Hematopoietic multipotent progenitor cell treated with erythropoietin and hydrocortisone succinate and interleukin-3 and kit ligand, for 8 days (in vitro differentiated cells): ENCODE measurements around the gene CLCN7.

Experiments used
- DNase-seq: peaks from one replicate; pipeline ENCODE4 v3.0.0-alpha.2; 2015

The CLCN7 gene

GRCh38 chr16:1502092-1503004, 27.5 kb upstream of the CLCN7 start:
- DNase-seq = no peak

DNA sequence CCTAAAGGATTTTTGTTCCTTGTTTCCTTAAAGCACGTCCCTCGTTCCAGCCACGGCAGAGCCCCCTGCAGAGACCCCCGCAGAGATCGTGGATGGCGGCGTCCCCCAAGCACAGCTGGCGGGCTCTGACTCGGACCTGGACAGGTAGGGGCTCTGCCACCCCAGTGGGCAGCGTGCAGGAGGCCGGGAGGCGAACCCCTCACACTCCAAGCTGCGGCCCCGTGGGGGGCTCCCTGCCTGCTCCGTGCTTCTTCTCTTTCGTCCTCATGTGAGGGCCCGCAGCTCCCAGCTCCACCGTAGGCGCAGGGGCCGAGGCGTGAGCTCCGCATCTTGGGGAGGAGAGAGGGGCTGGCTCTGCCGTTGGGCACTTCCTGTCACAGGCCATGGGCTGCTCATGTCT, 26.8 kb upstream of the CLCN7 start:
- DNase-seq = no peak

GRCh38 chr16:1500465-1501150, 25.8 kb upstream of the CLCN7 start:
- DNase-seq = no peak

GRCh38 chr16:1499756-1500464, 25.1 kb upstream of the CLCN7 start:
- DNase-seq = no peak

- DNase-seq = no peak
Measured at GRCh38 chr16:1498899-1499676, 24.3 kb upstream of the CLCN7 start.

DNA sequence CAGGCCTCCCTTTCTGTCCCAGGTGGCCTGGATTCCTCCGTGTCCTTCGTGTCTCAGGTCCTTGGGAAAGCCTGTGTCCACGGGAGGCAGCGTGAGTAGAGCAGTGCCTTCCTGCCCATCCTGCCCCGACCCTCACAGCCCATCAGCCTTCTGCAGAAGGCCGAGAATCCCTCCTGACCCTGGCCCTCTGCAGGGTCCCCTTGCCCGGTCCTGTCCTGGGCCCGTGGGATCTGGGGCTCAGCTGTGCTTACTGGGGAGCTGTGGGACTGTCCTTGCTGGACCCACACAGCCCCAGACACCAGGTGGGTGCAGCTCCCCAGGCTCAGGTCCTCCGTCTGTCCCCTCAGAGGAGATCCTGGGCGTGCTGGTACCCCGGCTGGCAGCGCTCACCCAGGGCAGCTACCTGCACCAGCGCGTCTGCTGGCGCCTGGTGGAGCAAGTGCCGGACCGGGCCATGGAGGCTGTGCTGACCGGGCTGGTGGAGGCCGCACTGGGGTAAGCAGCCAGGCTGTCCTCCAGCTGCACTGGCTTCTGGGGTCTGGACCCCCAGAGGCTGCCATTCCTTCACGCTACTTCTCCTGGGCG, 22.3 kb upstream of the CLCN7 start:
- DNase-seq = no peak

DNA sequence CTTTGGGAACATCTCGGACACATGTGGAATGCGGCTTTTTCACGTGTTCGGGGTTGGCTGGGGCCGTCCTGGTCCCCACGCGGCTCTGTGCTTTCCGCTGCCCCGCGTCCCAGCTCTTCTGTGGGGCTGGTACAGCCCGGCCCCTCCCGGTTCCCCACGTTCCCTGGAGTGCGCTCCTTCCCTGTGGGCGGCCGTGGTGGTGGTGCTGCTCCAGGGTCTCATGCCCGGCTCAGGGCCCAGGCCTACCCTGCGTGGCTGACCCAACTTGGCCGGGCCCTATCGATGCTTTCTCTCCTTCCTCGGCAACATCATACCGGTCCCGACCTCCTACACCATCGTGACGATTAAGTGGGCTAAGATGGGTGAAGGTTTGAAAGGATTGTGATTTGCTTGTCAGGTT, 21.6 kb upstream of the CLCN7 start:
- no peak for DNase-seq

- DNase-seq = no peak
Measured at GRCh38 chr16:1495889-1496262, 21.0 kb upstream of the CLCN7 start.

- DNase-seq = no peak
Measured at GRCh38 chr16:1495211-1495888, 20.5 kb upstream of the CLCN7 start.

- DNase-seq = no peak
Measured at GRCh38 chr16:1494711-1495110, 19.9 kb upstream of the CLCN7 start.

DNA sequence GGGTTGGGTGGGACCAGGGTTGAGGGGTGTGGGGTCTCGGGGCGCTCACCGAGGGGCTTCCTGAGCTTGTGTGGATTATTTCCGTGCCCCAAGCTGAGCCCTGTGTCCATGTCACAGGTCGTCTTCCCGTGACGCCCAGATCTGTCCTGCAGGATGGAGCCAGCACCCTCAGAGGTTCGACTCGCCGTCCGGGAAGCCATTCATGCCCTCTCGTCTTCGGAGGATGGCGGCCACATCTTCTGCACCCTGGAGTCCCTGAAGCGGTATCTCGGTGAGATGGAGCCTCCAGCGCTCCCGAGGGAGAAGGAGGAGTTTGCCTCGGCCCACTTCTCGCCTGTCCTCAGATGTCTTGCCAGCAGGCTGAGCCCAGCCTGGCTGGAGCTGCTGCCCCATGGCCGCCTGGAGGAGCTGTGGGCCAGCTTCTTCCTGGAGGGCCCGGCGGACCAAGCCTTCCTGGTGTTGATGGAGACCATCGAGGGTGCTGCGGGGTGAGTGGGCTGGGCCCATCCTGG, 19.4 kb upstream of the CLCN7 start:
- DNase-seq = peak; percentile 43

GRCh38 chr16:1493746-1494094, 18.9 kb upstream of the CLCN7 start:
- DNase-seq = peak; percentile 20

- peak; percentile 78 for DNase-seq
Measured at GRCh38 chr16:1492923-1493745, 18.3 kb upstream of the CLCN7 start, which contains the start of gene TELO2. TSS of gene TELO2 (plus strand) at chr16:1493360. CDS start at chr16:1494282, 922 bp downstream.

- peak; percentile 15 for DNase-seq
Measured at GRCh38 chr16:1492082-1492922, 17.5 kb upstream of the CLCN7 start.

GRCh38 chr16:1491327-1491726, 16.5 kb upstream of the CLCN7 start:
- DNase-seq = no peak

- DNase-seq = no peak
Measured at GRCh38 chr16:1489077-1489476, 14.2 kb upstream of the CLCN7 start.

DNA sequence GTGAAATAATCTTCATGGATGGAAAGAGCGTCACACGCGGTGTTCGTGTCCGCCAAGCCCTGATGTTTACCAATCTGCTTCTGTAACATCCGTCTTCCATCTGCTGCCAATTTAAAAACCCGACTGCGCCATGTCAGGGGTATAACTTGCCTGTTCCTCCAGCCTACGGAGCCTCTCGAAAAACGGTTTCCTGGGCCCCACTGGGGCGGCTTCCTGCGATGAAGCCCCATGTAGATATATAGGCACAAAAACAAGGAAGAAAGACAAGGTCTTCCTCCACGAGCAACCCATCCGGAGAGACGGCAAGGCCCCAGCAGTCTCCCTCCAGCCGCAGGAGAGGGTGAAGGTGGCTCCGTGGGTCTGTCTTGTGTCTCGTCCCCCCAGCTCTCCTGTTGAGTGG, 13.8 kb upstream of the CLCN7 start, which contains the start of gene PTX4:
TSS of gene PTX4 (minus strand) at position 326 of the 400 bp plus-strand sequence. CDS start at position 291, 35 bp downstream.
- no peak for DNase-seq

DNA sequence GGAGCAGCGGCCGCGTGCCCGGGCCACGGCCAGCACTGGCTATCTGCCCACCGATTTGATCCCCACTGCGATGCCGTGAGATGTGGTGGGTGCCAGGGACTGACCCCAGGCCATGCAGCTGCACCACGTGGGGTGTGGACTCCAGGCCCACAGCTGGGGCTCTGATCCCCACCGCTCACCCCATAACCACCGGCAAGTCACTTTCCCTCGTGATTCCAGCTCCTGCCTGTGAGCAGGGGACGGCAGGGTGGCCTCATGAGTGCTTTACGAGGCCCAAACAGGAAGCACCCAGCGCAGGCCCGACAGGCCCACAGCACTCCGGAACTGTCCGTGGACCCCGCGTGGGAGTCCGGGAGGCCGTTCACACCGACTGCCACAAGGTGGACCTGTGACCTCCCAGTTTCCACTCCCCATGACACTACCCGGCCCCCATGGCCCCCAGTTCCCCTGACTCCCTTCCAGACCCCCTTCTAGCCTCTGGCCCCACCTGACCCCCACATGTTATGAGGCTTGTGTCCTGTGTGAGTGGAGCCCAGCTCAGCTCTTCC, 13.3 kb upstream of the CLCN7 start:
- no peak for DNase-seq

DNA sequence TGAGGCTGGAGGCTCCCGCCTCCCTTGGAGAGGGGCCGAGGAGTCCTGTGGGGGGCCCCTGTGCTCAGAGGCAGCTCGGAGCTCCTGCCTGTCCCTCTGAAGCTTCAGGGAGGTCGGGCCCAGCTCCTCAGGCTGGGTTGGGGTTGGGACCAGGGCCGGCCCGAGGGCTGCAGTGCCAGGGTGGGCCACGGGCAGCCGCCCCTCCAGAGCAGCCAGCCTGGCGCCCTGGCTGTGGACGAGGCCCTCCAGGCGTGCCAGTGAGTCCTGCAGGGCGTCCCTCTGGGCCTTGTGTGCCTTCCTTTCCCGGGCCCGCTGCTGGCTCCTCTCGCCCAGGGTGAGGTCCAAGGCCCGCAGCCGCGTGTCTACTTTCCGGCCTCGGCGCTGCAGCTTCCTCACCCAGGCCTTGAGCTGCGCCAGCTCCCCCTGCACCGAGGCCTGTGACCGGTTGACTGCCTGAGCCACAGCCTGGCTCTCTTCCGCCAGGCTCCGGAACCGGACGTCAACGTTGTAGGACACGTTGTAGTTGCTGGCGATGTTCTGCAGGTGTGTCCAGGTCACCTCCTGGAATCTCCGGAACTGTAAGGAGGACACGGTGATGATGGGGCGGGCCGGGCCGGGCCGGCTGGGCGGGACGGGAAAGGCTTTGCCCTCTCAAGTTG, 12.7 kb upstream of the CLCN7 start:
- DNase-seq = no peak
